Mesothelial cell of epicardium (in vitro differentiated cells): ENCODE measurements around the gene GSE1. TPM values are rescaled to one million over a fixed set of nuclear protein-coding genes. Genes with fewer than 3 reads are reported as not detected.

Experiments
- DNase-seq, 2 experiments: peaks; one replicate each; pipeline ENCODE4 v3.0.0; 2021; ENCODE audit warnings: low spot score in 2 of 2; ENCODE audit not compliant: unreplicated experiment in 2 of 2
- H3K27ac Mint-ChIP-seq: 2 replicates; pipeline ENCODE4 v1.8.0; 2021; ENCODE audit warnings: mixed read lengths
- H3K27me3 Mint-ChIP-seq: 2 replicates; pipeline ENCODE4 v1.8.0; 2021; ENCODE audit warnings: low read depth, mixed read lengths
- H3K36me3 Mint-ChIP-seq: 2 replicates; pipeline ENCODE4 v1.8.0; 2021; ENCODE audit warnings: mixed read lengths
- H3K4me1 Mint-ChIP-seq: 2 replicates; pipeline ENCODE4 v1.8.0; 2021; ENCODE audit warnings: mixed read lengths
- H3K4me3 Mint-ChIP-seq: 2 replicates; pipeline ENCODE4 v1.8.0; 2021; ENCODE audit warnings: mild to moderate bottlenecking, moderate library complexity, mixed read lengths
- H3K9me3 Mint-ChIP-seq: 2 replicates; pipeline ENCODE4 v1.8.0; 2021; ENCODE audit warnings: mixed read lengths
- total RNA-seq: library from RNA; stranded (reverse); gene quantifications from 3 replicates; pipeline ENCODE4 v1.2.1, GENCODE V29; 2021
- TF ChIP-seq, protein P1 (sequence below): fragments of 200-600 bp; sonication (generic); IDR thresholded peaks from one replicate; pipeline ENCODE4 v1.5.0; 2021; ENCODE audit warnings: antibody characterized with exemption; ENCODE audit not compliant: unreplicated experiment

GSE1 gene
- total RNA-seq, 1 donor from 2014 or later, result 218 TPM

DNA sequence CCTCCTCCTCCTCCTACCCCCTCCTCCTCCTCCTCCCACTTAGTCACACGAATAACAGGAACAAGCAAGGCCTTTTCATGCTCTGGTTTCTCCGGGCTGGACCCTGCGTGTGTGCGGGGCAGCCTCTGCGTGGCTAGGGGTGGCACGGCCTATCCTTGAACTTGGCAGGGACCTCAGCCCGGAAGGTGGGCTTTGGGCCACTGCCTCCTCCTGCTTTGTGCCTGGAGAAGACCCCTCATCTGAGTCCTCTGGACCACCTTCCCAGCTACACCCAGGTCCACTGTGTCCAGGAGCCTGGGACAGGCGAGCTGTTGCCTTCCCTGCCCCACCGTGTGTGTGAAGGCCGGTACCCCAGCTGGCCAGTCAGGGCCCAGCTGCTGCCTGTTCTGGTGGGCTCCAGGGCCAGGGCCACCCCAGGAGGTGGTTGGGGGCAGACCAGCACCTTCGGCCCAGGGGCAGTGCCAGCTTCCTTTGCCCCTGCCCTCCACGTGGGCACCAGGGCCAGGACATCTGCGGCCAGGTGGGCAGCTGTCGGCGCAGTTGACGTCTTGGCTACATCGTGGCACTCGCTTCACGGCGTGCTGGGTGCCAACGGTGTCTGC, 40.3 kb downstream of the GSE1 start:
- no peaks in the 10 kb centered on the region for H3K27me3 Mint-ChIP-seq

DNA sequence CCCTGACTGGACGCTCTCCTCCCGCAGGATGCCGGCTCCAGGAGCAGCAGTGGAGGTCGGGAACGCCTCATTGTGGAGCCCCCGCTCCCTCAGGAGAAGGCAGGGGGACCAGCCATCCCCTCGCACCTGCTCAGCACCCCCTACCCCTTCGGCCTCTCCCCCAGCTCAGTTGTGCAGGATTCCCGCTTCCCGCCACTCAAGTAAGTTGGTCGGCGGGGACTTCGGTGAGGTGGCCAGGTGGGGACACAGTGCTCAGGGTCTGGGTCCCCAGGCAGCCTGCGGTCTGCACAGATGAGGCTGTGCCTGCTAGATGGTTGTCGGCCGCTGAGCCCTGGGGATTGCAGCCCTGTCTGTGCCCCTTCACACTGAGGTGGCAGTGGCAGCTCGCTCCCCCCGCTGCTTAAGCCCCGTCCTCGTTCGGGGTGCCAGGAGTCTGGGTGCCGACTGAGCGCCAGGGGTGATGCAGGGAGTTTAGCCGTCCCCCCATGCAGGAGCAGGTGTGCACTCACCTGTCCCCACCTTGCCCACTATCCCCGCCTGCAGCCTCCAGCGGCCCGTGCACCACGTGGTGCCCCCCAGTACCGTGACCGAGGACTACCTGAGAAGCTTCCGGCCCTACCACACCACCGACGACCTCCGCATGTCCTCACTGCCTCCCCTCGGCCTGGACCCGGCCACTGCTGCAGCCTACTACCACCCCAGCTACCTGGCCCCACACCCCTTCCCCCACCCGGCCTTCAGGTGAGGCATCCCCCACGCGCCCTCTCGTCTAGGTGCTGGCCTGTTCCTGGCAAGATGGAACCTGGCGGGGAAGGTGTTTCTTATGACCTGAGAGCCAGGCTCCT, 41.4 kb downstream of the GSE1 start:
- H3K36me3 Mint-ChIP-seq, result peaks cover 17% of the 10 kb centered on the region
- no peak overlapping the region for H3K27ac Mint-ChIP-seq
- no peak for DNase-seq
- H3K9me3 Mint-ChIP-seq, result no peaks in the 10 kb centered on the region
- no peaks in the 10 kb centered on the region for H3K27me3 Mint-ChIP-seq
- H3K4me1 Mint-ChIP-seq, result peaks cover 14% of the 10 kb centered on the region
- TF ChIP-seq, protein P1, sequence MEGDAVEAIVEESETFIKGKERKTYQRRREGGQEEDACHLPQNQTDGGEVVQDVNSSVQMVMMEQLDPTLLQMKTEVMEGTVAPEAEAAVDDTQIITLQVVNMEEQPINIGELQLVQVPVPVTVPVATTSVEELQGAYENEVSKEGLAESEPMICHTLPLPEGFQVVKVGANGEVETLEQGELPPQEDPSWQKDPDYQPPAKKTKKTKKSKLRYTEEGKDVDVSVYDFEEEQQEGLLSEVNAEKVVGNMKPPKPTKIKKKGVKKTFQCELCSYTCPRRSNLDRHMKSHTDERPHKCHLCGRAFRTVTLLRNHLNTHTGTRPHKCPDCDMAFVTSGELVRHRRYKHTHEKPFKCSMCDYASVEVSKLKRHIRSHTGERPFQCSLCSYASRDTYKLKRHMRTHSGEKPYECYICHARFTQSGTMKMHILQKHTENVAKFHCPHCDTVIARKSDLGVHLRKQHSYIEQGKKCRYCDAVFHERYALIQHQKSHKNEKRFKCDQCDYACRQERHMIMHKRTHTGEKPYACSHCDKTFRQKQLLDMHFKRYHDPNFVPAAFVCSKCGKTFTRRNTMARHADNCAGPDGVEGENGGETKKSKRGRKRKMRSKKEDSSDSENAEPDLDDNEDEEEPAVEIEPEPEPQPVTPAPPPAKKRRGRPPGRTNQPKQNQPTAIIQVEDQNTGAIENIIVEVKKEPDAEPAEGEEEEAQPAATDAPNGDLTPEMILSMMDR, result no peak
- no peak overlapping the region for H3K4me3 Mint-ChIP-seq

More for the DNA sequence above, 40.3 kb downstream of the GSE1 start:
- no peaks in the 10 kb centered on the region for H3K9me3 Mint-ChIP-seq
- peaks cover 20% of the 10 kb centered on the region for H3K4me1 Mint-ChIP-seq
- H3K36me3 Mint-ChIP-seq, result peaks cover 22% of the 10 kb centered on the region
- peak overlapping the region; percentile 43 for H3K27ac Mint-ChIP-seq
- DNase-seq, result no peak
- no peak overlapping the region for H3K4me3 Mint-ChIP-seq
- TF ChIP-seq, protein P1, result no peak

DNA sequence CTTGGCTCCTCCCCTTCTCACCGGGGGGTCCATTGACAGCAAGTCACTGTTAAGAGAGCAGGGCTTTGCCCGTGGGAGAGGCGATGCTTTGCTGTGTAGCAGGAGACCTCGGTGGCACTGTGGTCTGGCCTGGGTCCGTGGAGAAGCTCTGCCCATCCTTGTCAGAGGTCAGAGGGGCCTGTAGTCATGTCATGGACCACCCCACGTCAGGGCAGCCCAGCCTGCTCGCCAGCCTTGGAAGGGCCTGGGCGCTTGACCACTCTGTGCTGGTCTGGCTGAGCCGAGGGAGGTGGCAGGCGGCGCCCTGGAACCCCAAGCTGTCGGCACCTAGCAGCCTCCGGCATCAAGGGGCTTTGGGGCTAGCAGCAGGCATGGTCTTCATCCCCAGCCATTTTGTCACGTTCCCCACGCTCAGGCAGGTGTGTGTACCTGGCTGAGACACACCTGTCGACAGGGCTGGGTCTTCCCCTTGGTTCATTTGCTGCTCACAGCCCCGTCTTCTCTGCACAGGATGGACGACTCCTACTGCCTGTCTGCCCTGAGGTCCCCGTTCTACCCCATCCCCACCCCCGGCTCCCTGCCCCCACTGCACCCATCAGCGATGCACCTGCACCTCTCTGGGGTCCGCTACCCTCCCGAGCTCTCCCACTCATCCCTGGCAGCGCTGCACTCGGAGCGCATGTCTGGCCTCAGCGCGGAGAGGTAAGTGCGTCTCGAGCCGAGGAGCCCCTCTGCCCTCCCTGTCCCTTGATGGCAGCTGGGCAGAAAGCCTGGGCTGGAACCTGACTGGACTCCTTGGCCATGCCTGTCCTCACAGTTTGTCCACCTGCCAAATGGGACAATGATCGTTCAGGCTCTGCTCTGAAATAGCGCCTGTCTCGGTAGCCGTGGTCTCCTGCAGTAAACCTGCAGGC, 42.4 kb downstream of the GSE1 start:
- TF ChIP-seq, protein P1, result no peak
- H3K36me3 Mint-ChIP-seq, result peaks cover 23% of the 10 kb centered on the region
- H3K27me3 Mint-ChIP-seq, result no peaks in the 10 kb centered on the region
- H3K27ac Mint-ChIP-seq, result no peak overlapping the region
- no peak overlapping the region for H3K4me3 Mint-ChIP-seq
- no peak for DNase-seq
- H3K9me3 Mint-ChIP-seq, result no peaks in the 10 kb centered on the region
- H3K4me1 Mint-ChIP-seq, result peaks cover 14% of the 10 kb centered on the region

DNA sequence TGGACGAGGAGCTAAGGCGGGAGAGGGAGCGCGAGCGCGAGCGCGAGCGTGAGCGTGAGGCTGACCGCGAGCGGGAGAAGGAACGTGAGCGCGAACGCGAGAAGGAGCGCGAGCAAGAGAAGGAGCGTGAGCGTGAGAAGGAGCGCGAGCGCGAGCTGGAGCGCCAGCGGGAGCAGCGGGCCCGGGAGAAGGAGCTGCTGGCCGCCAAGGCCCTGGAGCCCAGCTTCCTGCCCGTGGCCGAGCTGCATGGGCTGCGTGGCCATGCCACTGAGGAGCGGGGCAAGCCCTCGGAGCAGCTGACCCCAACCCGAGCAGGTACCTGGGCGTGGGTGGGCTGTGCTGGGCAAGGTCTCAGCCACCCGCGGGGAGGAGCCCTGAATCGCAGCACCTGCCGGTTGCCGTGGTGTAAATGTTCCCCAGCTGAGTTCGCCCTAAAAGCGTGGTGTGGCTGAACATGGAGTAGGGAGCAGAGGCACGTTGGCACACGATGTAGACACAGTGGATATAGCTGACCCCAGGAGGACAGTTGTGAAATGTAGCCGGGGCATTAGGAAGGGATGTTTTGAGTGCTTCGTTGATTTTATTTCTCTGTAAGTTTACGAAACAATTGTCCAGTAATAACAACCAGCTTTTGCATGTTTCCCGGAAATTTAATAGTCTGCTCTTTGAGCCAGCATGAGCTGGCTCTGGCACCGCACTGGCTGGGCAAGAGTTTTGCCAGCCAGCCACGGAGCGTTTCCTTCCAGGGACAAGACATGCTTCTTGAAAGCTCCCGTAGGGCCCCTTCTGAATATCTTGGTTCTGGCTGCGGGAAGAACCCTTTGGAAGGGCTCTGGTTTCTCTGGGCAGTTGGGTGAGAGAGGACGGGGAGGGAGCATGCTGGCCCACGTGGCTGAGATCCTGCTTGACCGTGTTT, 43.5 kb downstream of the GSE1 start:
- Mint-ChIP-seq H3K9me3 (no peaks in the 10 kb centered on the region), H3K4me1 (peaks cover 13% of the 10 kb centered on the region), H3K27me3 (no peaks in the 10 kb centered on the region), H3K36me3 (peaks cover 23% of the 10 kb centered on the region), H3K27ac (no peak overlapping the region), H3K4me3 (no peak overlapping the region)
- TF ChIP-seq, protein P1, result no peak
- DNase-seq, result no peak

DNA sequence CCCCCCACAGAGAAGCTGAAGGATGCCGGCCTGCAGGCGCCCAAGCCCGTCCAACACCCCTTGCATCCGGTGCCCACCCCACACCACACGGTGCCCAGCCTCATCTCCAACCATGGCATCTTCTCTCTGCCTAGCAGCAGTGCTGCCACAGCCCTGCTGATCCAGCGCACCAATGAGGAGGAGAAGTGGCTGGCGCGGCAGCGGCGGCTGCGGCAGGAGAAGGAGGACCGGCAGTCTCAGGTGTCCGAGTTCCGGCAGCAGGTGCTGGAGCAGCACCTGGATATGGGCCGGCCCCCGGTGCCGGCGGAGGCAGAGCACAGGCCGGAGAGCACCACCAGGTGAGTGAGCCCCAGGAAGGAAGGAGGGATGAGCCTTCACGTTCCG, 44.1 kb downstream of the GSE1 start:
- Mint-ChIP-seq H3K36me3 (peaks cover 23% of the 10 kb centered on the region), H3K27ac (no peak overlapping the region), H3K9me3 (no peaks in the 10 kb centered on the region), H3K27me3 (no peaks in the 10 kb centered on the region), H3K4me1 (peaks cover 8% of the 10 kb centered on the region), H3K4me3 (no peak overlapping the region)
- TF ChIP-seq, protein P1, result no peak
- no peak for DNase-seq
